ENCODE results near the gene FGFR2.

FGFR2 gene

GRCh38 chr10:121519901-121520493, 78.2 kb downstream of the FGFR2 start:
- H3K4me3 ChIP-seq (replicated peaks in 1 of 2; ENCODE audit: low read depth in 2 of 2, low read length in 2 of 2): no peak overlapping the region
- no peak for TF ChIP-seq CTCF (IDR thresholded peaks at IDR 0.05; ENCODE audit: low read depth, low read length)
- no peak for DNase-seq (ENCODE audit: low read depth in 2 of 2)

GRCh38 chr10:121519411-121519810, 78.8 kb downstream of the FGFR2 start:
- no peak for TF ChIP-seq CTCF (IDR thresholded peaks at IDR 0.05; ENCODE audit: low read depth, low read length)

GRCh38 chr10:121518333-121518732, 79.9 kb downstream of the FGFR2 start:
- no peak overlapping the region for H3K4me3 ChIP-seq (replicated peaks in 1 of 2; ENCODE audit: low read depth in 2 of 2, low read length in 2 of 2)
- TF ChIP-seq CTCF (IDR thresholded peaks at IDR 0.05; ENCODE audit: low read depth, low read length): no peak
- DNase-seq (ENCODE audit: low read depth in 2 of 2): no peak

More at GRCh38 chr10:121519411-121519810, 78.8 kb downstream of the FGFR2 start:
- DNase-seq (ENCODE audit: low read depth in 2 of 2): no peak
- H3K4me3 ChIP-seq (replicated peaks in 1 of 2; ENCODE audit: low read depth in 2 of 2, low read length in 2 of 2): no peak overlapping the region

- no peak overlapping the region for H3K4me3 ChIP-seq (replicated peaks in 1 of 2; ENCODE audit: low read depth in 2 of 2, low read length in 2 of 2)
- TF ChIP-seq CTCF (IDR thresholded peaks at IDR 0.05; ENCODE audit: low read depth, low read length): no peak
- DNase-seq (ENCODE audit: low read depth in 2 of 2): no peak
Measured at GRCh38 chr10:121516093-121516865, 82.0 kb downstream of the FGFR2 start.

- DNase-seq (ENCODE audit: low read depth in 2 of 2): no peak
- H3K4me3 ChIP-seq (replicated peaks in 1 of 2; ENCODE audit: low read depth in 2 of 2, low read length in 2 of 2): no peak overlapping the region
- TF ChIP-seq CTCF (IDR thresholded peaks at IDR 0.05; ENCODE audit: low read depth, low read length): no peak
Measured at GRCh38 chr10:121514141-121514865, 83.9 kb downstream of the FGFR2 start.

GRCh38 chr10:121511943-121512342, 86.3 kb downstream of the FGFR2 start:
- no peak overlapping the region for H3K4me3 ChIP-seq (replicated peaks in 1 of 2; ENCODE audit: low read depth in 2 of 2, low read length in 2 of 2)
- no peak for TF ChIP-seq CTCF (IDR thresholded peaks at IDR 0.05; ENCODE audit: low read depth, low read length)
- DNase-seq (ENCODE audit: low read depth in 2 of 2): no peak

Measured in cardiac fibroblast (primary cell).